NCI-H2196 treated with DMSO at 0.1 percent for 48 hours (cell line): ENCODE data around the gene JAKMIP1.

Source experiments
- DNase-seq: peaks from one replicate; lab custom pipeline; 2025; ENCODE audit not compliant: unreplicated experiment; lab: John Stamatoyannopoulos, UW

The JAKMIP1 gene

DNA sequence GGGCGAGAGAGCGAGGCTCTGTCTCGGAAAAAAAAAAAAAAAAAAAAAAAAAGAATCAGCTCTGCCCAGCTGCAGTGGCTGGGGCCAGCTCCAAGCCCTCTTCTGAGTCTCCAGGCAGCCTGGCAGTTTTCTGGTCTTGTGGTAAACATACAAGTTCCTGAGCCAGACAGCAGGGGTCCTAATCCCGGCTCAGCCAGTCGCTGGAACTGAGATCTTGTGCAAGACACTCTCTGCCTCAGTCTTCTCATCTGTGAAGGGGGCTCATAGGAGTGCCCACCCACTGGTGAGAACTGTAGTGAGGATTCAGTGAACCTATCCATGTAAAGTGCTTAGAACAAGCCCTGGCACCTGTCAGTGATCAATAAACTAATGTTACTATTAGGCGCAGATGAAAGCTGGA is 223.9 kb downstream of the JAKMIP1 start:
- no peak for DNase-seq
